ENCODE results near the gene TAF1. TPM values are rescaled to one million over a fixed set of nuclear protein-coding genes. Genes with fewer than 3 reads are reported as not detected.

Gene TAF1
- total and polyA plus RNA-seq, 2 of the 8 experiments (the other 6 are each of a cell fraction or from before 2014, with no cell fraction given): 6.3 to 30.2 TPM

DNA sequence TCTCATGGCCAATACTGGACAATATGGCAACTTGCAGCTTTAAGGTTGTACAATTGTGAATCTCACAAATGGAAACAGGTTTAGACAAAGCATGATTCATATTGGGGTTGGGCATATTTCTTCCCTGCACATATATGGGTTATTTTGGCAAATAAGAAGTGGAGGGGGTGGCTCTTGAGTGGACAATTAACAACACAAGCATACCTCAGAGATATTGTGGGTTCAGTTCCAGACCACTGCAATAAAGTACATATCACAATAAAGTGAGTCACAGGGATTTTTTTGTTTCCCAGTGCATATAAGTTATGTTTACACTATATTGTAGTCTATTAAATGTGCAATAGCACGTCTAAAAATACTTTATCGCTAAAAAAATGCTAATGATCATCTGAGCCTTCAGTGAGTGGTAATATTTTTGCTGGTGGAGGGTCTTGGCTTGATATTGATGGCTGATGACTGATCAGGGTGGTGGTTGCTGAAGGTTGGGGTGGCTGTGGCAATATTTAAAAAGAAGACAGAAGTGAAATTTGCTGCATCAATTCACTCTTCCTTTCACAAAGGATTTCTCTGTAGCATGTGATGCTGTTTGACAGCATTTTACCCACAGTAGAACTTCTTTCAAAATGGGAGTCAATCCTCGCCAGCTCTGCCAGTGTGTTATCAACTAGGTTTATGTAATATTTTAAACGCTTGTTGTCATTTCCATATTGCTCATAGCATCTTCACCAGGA is 116.2 kb downstream of the TAF1 start (continued):
- no peak for TF ChIP-seq CBX8 (IDR thresholded peaks at IDR 0.05; ENCODE audit: borderline replicate concordance, low read depth, low read length)

Data from H1 (cell line).